ENCODE data around the gene STK32A.

STK32A gene

GRCh38 chr5:147426640-147427327 is 192.0 kb downstream of the STK32A start:
- no peak overlapping the region for H3K4me2 ChIP-seq (ENCODE audit: insufficient read depth, low read length)

GRCh38 chr5:147427521-147428401 is 192.9 kb downstream of the STK32A start:
- no peaks in the 10 kb centered on the region for H4K20me1 ChIP-seq (ENCODE audit: insufficient read depth, low read length)
- no peak for ATAC-seq (ENCODE audit: insufficient read depth, low read depth)

More at GRCh38 chr5:147426640-147427327, 192.0 kb downstream of the STK32A start:
- no peak overlapping the region for H2AFZ ChIP-seq (ENCODE audit: low read depth, low read length)
- no peak overlapping the region for H3K27ac ChIP-seq (ENCODE audit: low read length)
- H3K4me3 ChIP-seq (ENCODE audit: low read depth in 1 of 2, low read length in 2 of 2) = no peak overlapping the region
- no peak for ATAC-seq (ENCODE audit: insufficient read depth, low read depth)
- no peaks in the 10 kb centered on the region for H3K36me3 ChIP-seq (ENCODE audit: insufficient read depth, low read length)
- TF ChIP-seq EZH2 (IDR thresholded peaks at IDR 0.05; ENCODE audit: borderline replicate concordance, low read depth, low read length, severe bottlenecking) = no peak
- no peaks in the 10 kb centered on the region for H3K9me3 ChIP-seq (ENCODE audit: insufficient read depth, low read length, severe bottlenecking)
- H3K9ac ChIP-seq (ENCODE audit: low read depth, low read length) = no peak overlapping the region
- H4K20me1 ChIP-seq (ENCODE audit: insufficient read depth, low read length) = no peaks in the 10 kb centered on the region
- DNase-seq = no peak
- no peaks in the 10 kb centered on the region for H3K4me1 ChIP-seq (ENCODE audit: insufficient read depth, low read length)
- no peaks in the 10 kb centered on the region for H3K79me2 ChIP-seq (ENCODE audit: insufficient read depth, low read length)
- H3K27me3 ChIP-seq (ENCODE audit: insufficient read depth, low read length, poor library complexity) = no peaks in the 10 kb centered on the region

GRCh38 chr5:147430628-147431027 is 195.8 kb downstream of the STK32A start:
- Histone ChIP-seq H3K27me3 (ENCODE audit: insufficient read depth, low read length, poor library complexity) (no peaks in the 10 kb centered on the region), H3K79me2 (ENCODE audit: insufficient read depth, low read length) (no peaks in the 10 kb centered on the region), H3K27ac (ENCODE audit: low read length) (no peak overlapping the region), H3K9me3 (ENCODE audit: insufficient read depth, low read length, severe bottlenecking) (no peaks in the 10 kb centered on the region), H3K4me2 (ENCODE audit: insufficient read depth, low read length) (no peak overlapping the region), H4K20me1 (ENCODE audit: insufficient read depth, low read length) (no peaks in the 10 kb centered on the region), H3K9ac (ENCODE audit: low read depth, low read length) (no peak overlapping the region), H3K36me3 (ENCODE audit: insufficient read depth, low read length) (no peaks in the 10 kb centered on the region), H3K4me1 (ENCODE audit: insufficient read depth, low read length) (no peaks in the 10 kb centered on the region), H3K4me3 (ENCODE audit: low read depth in 1 of 2, low read length in 2 of 2) (no peak overlapping the region), H2AFZ (ENCODE audit: low read depth, low read length) (no peak overlapping the region)
- no peak for ATAC-seq (ENCODE audit: insufficient read depth, low read depth)
- DNase-seq = no peak
- TF ChIP-seq CTCF (IDR thresholded peaks at IDR 0.05; ENCODE audit: borderline replicate concordance, extremely low read depth, low read length, poor library complexity, severe bottlenecking) = no peak
- TF ChIP-seq EZH2 (IDR thresholded peaks at IDR 0.05; ENCODE audit: borderline replicate concordance, low read depth, low read length, severe bottlenecking) = no peak

More at GRCh38 chr5:147427521-147428401, 192.9 kb downstream of the STK32A start:
- no peaks in the 10 kb centered on the region for H3K79me2 ChIP-seq (ENCODE audit: insufficient read depth, low read length)
- TF ChIP-seq CTCF (IDR thresholded peaks at IDR 0.05; ENCODE audit: borderline replicate concordance, extremely low read depth, low read length, poor library complexity, severe bottlenecking) (no peak), EZH2 (IDR thresholded peaks at IDR 0.05; ENCODE audit: borderline replicate concordance, low read depth, low read length, severe bottlenecking) (no peak)
- H3K4me2 ChIP-seq (ENCODE audit: insufficient read depth, low read length) = no peak overlapping the region
- H3K9me3 ChIP-seq (ENCODE audit: insufficient read depth, low read length, severe bottlenecking) = no peaks in the 10 kb centered on the region
- no peak overlapping the region for H3K9ac ChIP-seq (ENCODE audit: low read depth, low read length)
- H3K36me3 ChIP-seq (ENCODE audit: insufficient read depth, low read length) = no peaks in the 10 kb centered on the region
- no peak overlapping the region for H3K4me3 ChIP-seq (ENCODE audit: low read depth in 1 of 2, low read length in 2 of 2)
- H3K4me1 ChIP-seq (ENCODE audit: insufficient read depth, low read length) = no peaks in the 10 kb centered on the region
- H2AFZ ChIP-seq (ENCODE audit: low read depth, low read length) = no peak overlapping the region
- no peak for DNase-seq
- H3K27me3 ChIP-seq (ENCODE audit: insufficient read depth, low read length, poor library complexity) = no peaks in the 10 kb centered on the region
- no peak overlapping the region for H3K27ac ChIP-seq (ENCODE audit: low read length)

- Histone ChIP-seq H3K4me3 (ENCODE audit: low read depth in 1 of 2, low read length in 2 of 2) (no peak overlapping the region), H3K9me3 (ENCODE audit: insufficient read depth, low read length, severe bottlenecking) (no peaks in the 10 kb centered on the region), H3K79me2 (ENCODE audit: insufficient read depth, low read length) (no peaks in the 10 kb centered on the region), H3K4me2 (ENCODE audit: insufficient read depth, low read length) (no peak overlapping the region), H3K27ac (ENCODE audit: low read length) (no peak overlapping the region), H3K27me3 (ENCODE audit: insufficient read depth, low read length, poor library complexity) (no peaks in the 10 kb centered on the region), H4K20me1 (ENCODE audit: insufficient read depth, low read length) (no peaks in the 10 kb centered on the region), H3K9ac (ENCODE audit: low read depth, low read length) (no peak overlapping the region), H2AFZ (ENCODE audit: low read depth, low read length) (no peak overlapping the region), H3K36me3 (ENCODE audit: insufficient read depth, low read length) (no peaks in the 10 kb centered on the region), H3K4me1 (ENCODE audit: insufficient read depth, low read length) (no peaks in the 10 kb centered on the region)
- no peak for DNase-seq
- ATAC-seq (ENCODE audit: insufficient read depth, low read depth) = no peak
- TF ChIP-seq EZH2 (IDR thresholded peaks at IDR 0.05; ENCODE audit: borderline replicate concordance, low read depth, low read length, severe bottlenecking) = no peak
These were observed 196.8 kb downstream of the STK32A start for GRCh38 chr5:147431586-147431985.

All from DND-41 (cell line).